Activated CD4-positive, alpha-beta T cell treated with anti-CD3 and anti-CD28 coated beads, Interleukin-2, amount 50 U/mL, for 4 hours (primary cell): ENCODE results near the gene TASP1.
"Not testable (repeated sequence)": the region's sequence is repeated elsewhere in the genome, so short reads cannot be mapped to it uniquely, and the experiment has no call there.

Experiments used
- DNase-seq, 2 experiments: peaks; one replicate each; pipeline ENCODE4 v3.0.0-alpha.2; 2020

Gene TASP1

GRCh38 chr20:13638496-13639149, at the start of gene TASP1:
TSS of gene TASP1 (minus strand) at chr20:13638932. CDS start at chr20:13630078, 8,854 bp downstream.
- peak; percentile 97 to 98 for DNase-seq

- DNase-seq, result no peak
These were observed 49.1 kb upstream of the TASP1 start for GRCh38 chr20:13687815-13688214.

GRCh38 chr20:13685623-13686022, 46.9 kb upstream of the TASP1 start:
- no peak for DNase-seq

- DNase-seq, result no peak
These were observed 46.0 kb upstream of the TASP1 start for GRCh38 chr20:13684566-13685222.

- DNase-seq, result no peak
These were observed 45.1 kb upstream of the TASP1 start for GRCh38 chr20:13683833-13684232.

GRCh38 chr20:13681248-13682125, 42.8 kb upstream of the TASP1 start:
- DNase-seq, result no peak

- DNase-seq, result no peak
These were observed 40.2 kb upstream of the TASP1 start for GRCh38 chr20:13678944-13679343.

- no peak for DNase-seq
These were observed 38.5 kb upstream of the TASP1 start for GRCh38 chr20:13677241-13677640.

- DNase-seq, result no peak
These were observed 38.0 kb upstream of the TASP1 start for GRCh38 chr20:13676682-13677081.

GRCh38 chr20:13672690-13673089, 34.0 kb upstream of the TASP1 start:
- no peak for DNase-seq

- DNase-seq, result no peak
These were observed 33.2 kb upstream of the TASP1 start for GRCh38 chr20:13671916-13672378.

- DNase-seq, result no peak
These were observed 32.8 kb upstream of the TASP1 start for GRCh38 chr20:13671512-13671911.

- no peak for DNase-seq
These were observed 31.4 kb upstream of the TASP1 start for GRCh38 chr20:13670160-13670559.

- DNase-seq, result no peak
These were observed 27.1 kb upstream of the TASP1 start for GRCh38 chr20:13665709-13666395.

GRCh38 chr20:13661070-13661685, 22.4 kb upstream of the TASP1 start:
- no peak for DNase-seq

- DNase-seq, result no peak
These were observed 20.6 kb upstream of the TASP1 start for GRCh38 chr20:13659288-13659687.

GRCh38 chr20:13658060-13658459, 19.3 kb upstream of the TASP1 start:
- not testable (repeated sequence) for DNase-seq

GRCh38 chr20:13656721-13657368, 18.1 kb upstream of the TASP1 start:
- no peak for DNase-seq

- DNase-seq, result no peak
These were observed 15.8 kb upstream of the TASP1 start for GRCh38 chr20:13654463-13655023.

GRCh38 chr20:13650474-13650873, 11.7 kb upstream of the TASP1 start:
- DNase-seq, result no peak
